DOHH2 (cell line): ENCODE measurements around the gene OSBP.
"Not testable (repeated sequence)": the region's sequence is repeated elsewhere in the genome, so short reads cannot be mapped to it uniquely, and the experiment has no call there.

Source experiments
- H3F3A ChIP-seq: fragments of 200-600 bp; sonication (generic), shearing (Covaris generic); 2 replicates; pipeline ENCODE4 v1.6.0; 2016; ENCODE audit warnings: antibody characterized with exemption, mild to moderate bottlenecking; ENCODE audit not compliant: control insufficient read depth, insufficient read depth
- H3K27ac ChIP-seq: fragments of 200-600 bp; sonication (generic); 2 replicates; pipeline ENCODE4 v1.5.1; 2014; ENCODE audit warnings: low read depth, mild to moderate bottlenecking, low read length, moderate library complexity
- H3K27me3 ChIP-seq: fragments of 200-600 bp; sonication (generic); 2 replicates; pipeline ENCODE4 v1.6.1; 2014; ENCODE audit warnings: mild to moderate bottlenecking, low read length, mixed read lengths; ENCODE audit not compliant: control insufficient read depth
- H3K36me3 ChIP-seq: fragments of 200-600 bp; sonication (generic); 2 replicates; pipeline ENCODE4 v1.6.1; 2014; ENCODE audit warnings: mild to moderate bottlenecking, low read length, moderate library complexity, mixed read lengths; ENCODE audit not compliant: control insufficient read depth
- H3K4me1 ChIP-seq: fragments of 200-600 bp; sonication (generic); 2 replicates; pipeline ENCODE4 v1.6.1; 2014; ENCODE audit warnings: mild to moderate bottlenecking, low read length, mixed read lengths; ENCODE audit not compliant: control insufficient read depth
- H3K4me2 ChIP-seq: fragments of 200-600 bp; sonication (generic); 2 replicates; pipeline ENCODE4 v1.6.0; 2014; ENCODE audit warnings: mild to moderate bottlenecking, low read length, moderate library complexity
- H3K4me3 ChIP-seq: fragments of 200-600 bp; sonication (generic); 2 replicates; pipeline ENCODE4 v1.5.1; 2014; ENCODE audit warnings: mild to moderate bottlenecking, low read length, mixed read lengths
- H3K79me2 ChIP-seq: fragments of 200-600 bp; sonication (generic); 2 replicates; pipeline ENCODE4 v1.6.1; 2014; ENCODE audit warnings: mild to moderate bottlenecking, low read length, mixed read lengths; ENCODE audit not compliant: control insufficient read depth
- H3K9me2 ChIP-seq: fragments of 200-600 bp; sonication (generic); replicated peaks from 2 replicates; pipeline ENCODE4 v1.6.1; 2014; ENCODE audit warnings: mild to moderate bottlenecking, low read length, mixed read lengths; ENCODE audit not compliant: control insufficient read depth
- H3K9me3 ChIP-seq: fragments of 200-600 bp; sonication (generic); 2 replicates; pipeline ENCODE4 v1.6.1; 2014; ENCODE audit warnings: antibody characterized with exemption, low read length, mixed read lengths; ENCODE audit not compliant: control insufficient read depth, insufficient read depth
- H4K20me1 ChIP-seq: fragments of 200-600 bp; sonication (generic); 2 replicates; pipeline ENCODE4 v1.6.0; 2014; ENCODE audit warnings: low read depth, mild to moderate bottlenecking, antibody characterized with exemption, low read length, moderate library complexity; ENCODE audit not compliant: control insufficient read depth, insufficient read depth
- EZH2phosphoT487 ChIP-seq: fragments of 200-600 bp; sonication (generic); IDR thresholded peaks from 2 replicates; pipeline ENCODE4 v1.6.1; 2017; ENCODE audit warnings: borderline replicate concordance, mild to moderate bottlenecking, antibody characterized with exemption, low read length, moderate library complexity, mixed read lengths
- TF ChIP-seq, protein P1 (sequence below): fragments of 200-600 bp; sonication (generic); IDR thresholded peaks from one replicate; pipeline ENCODE4 v1.5.1; 2014; ENCODE audit warnings: antibody characterized with exemption, mild to moderate bottlenecking, low read depth, low read length; ENCODE audit not compliant: poor library complexity, severe bottlenecking

Gene OSBP

GRCh38 chr11:59548309-59548656 lies 67.3 kb downstream of the OSBP start:
- H3K4me2 ChIP-seq: no peak overlapping the region
- H3K27me3 ChIP-seq: no peaks in the 10 kb centered on the region
- H3K27ac ChIP-seq: no peak overlapping the region

DNA sequence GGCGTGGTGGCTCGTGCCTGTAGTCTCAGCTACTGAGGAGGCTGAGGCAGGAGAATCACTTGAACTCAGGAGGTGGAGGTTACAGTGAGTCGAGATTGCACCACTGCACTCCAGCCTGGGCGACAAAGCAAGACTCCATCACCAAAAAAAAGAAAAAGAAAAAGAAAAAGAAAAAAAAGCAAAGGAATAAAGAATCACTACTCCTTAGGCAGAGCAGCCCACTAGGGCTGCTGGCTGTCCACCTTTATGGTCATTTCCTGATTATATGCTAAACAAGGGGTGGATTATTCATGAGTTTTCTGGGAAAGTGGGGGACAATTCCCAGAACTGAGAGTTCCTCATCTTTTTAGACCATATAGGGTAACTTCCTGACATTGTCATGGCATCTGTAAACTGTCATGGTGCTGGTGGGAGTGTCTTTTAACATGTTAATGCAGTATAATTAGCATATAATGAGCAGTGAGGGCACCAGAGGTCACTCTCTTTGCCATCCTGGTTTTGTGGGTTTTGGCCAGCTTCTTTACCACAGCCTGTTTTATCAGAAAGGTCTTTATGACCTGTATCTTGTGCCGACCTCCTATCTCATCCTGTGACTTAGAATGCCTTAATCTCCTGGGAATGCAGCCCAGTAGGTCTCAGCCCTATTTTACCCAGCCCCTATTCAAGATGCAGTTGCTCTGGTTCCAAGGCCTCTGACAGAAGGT lies 67.8 kb downstream of the OSBP start:
- not testable (repeated sequence) for H4K20me1 ChIP-seq, H3K27me3 ChIP-seq, H3K27ac ChIP-seq, H3K36me3 ChIP-seq, H3K9me3 ChIP-seq, H3K9me2 ChIP-seq, H3K79me2 ChIP-seq, H3K4me3 ChIP-seq, H3K4me2 ChIP-seq
- H3F3A ChIP-seq: peaks cover 15% of the 10 kb centered on the region
- peaks cover 17% of the 10 kb centered on the region for H3K4me1 ChIP-seq

More at GRCh38 chr11:59548309-59548656, 67.3 kb downstream of the OSBP start:
- H3K4me1 ChIP-seq: peaks cover 17% of the 10 kb centered on the region
- no peaks in the 10 kb centered on the region for H3K9me3 ChIP-seq
- no peaks in the 10 kb centered on the region for H3K9me2 ChIP-seq
- no peaks in the 10 kb centered on the region for H3K36me3 ChIP-seq
- no peak overlapping the region for H3K4me3 ChIP-seq
- H3K79me2 ChIP-seq: no peaks in the 10 kb centered on the region
- peaks cover 18% of the 10 kb centered on the region for H3F3A ChIP-seq
- TF ChIP-seq EZH2phosphoT487: no peak
- TF ChIP-seq, protein P1, sequence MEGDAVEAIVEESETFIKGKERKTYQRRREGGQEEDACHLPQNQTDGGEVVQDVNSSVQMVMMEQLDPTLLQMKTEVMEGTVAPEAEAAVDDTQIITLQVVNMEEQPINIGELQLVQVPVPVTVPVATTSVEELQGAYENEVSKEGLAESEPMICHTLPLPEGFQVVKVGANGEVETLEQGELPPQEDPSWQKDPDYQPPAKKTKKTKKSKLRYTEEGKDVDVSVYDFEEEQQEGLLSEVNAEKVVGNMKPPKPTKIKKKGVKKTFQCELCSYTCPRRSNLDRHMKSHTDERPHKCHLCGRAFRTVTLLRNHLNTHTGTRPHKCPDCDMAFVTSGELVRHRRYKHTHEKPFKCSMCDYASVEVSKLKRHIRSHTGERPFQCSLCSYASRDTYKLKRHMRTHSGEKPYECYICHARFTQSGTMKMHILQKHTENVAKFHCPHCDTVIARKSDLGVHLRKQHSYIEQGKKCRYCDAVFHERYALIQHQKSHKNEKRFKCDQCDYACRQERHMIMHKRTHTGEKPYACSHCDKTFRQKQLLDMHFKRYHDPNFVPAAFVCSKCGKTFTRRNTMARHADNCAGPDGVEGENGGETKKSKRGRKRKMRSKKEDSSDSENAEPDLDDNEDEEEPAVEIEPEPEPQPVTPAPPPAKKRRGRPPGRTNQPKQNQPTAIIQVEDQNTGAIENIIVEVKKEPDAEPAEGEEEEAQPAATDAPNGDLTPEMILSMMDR: no peak
- H4K20me1 ChIP-seq: no peaks in the 10 kb centered on the region

DNA sequence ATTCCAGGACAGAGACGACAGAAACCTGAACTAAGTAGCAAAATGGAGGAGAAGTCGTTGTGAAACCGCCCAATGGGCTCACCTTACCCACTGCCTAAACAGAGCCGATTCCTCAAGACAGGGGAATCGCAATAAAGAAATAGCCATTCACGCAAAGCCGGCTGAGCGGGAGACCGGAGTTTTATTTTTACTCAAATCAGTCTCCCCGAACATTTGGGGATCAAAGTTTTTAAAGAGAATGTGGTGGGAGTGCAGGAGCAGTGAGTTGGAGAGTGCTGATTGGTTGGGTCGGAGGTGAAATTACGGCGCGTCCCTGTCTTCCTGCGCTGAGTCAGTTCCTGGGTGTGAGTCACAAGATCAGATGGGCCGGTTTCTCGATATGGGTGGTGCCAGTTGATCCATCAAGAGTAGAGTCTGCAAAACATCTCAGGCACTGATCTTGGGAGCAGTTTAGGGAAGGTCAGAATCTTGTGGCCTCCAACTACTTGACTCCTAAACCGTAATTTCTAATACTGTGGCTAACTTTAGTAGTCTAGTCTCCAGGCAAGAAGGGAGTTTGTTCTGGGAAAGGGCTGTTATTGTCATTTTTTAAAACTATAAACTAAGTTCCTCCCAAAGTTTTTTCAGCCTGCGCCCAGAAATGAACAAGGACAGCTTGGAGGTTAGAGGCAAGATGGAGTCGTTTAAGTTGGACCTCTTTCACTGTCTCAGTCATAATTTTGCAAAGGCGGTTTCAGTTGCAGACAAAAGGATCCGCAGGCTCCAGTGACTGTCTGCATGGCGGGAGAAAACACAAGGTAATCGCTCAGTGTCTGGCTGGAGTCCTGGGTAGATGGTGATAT lies 70.2 kb downstream of the OSBP start:
- Histone ChIP-seq H3F3A (peaks cover 4% of the 10 kb centered on the region), H3K4me1 (peaks cover 10% of the 10 kb centered on the region), H3K27me3 (no peaks in the 10 kb centered on the region), H3K79me2 (no peaks in the 10 kb centered on the region), H3K9me3 (no peaks in the 10 kb centered on the region), H3K4me2 (no peak overlapping the region), H4K20me1 (no peaks in the 10 kb centered on the region), H3K27ac (no peak overlapping the region), H3K36me3 (no peaks in the 10 kb centered on the region), H3K9me2 (no peaks in the 10 kb centered on the region), H3K4me3 (no peak overlapping the region)
- no peak for TF ChIP-seq EZH2phosphoT487
- TF ChIP-seq, protein P1: no peak

- H3K4me3 ChIP-seq: no peak overlapping the region
- no peak overlapping the region for H3K27ac ChIP-seq
- H3K9me2 ChIP-seq: no peaks in the 10 kb centered on the region
- peaks cover 10% of the 10 kb centered on the region for H3K4me1 ChIP-seq
- no peaks in the 10 kb centered on the region for H3K36me3 ChIP-seq
- H3K79me2 ChIP-seq: no peaks in the 10 kb centered on the region
- peaks cover 3% of the 10 kb centered on the region for H3F3A ChIP-seq
- H3K27me3 ChIP-seq: no peaks in the 10 kb centered on the region
- H3K4me2 ChIP-seq: no peak overlapping the region
- H3K9me3 ChIP-seq: no peaks in the 10 kb centered on the region
- TF ChIP-seq, protein P1: no peak
- no peak for TF ChIP-seq EZH2phosphoT487
- H4K20me1 ChIP-seq: no peaks in the 10 kb centered on the region
These were observed 70.8 kb downstream of the OSBP start for GRCh38 chr11:59544869-59545178.

GRCh38 chr11:59543713-59544112 lies 71.9 kb downstream of the OSBP start:
- H3K4me1 ChIP-seq, H3K4me3 ChIP-seq, H3K36me3 ChIP-seq, H3K27ac ChIP-seq, H4K20me1 ChIP-seq, H3K9me3 ChIP-seq, H3F3A ChIP-seq, H3K4me2 ChIP-seq, H3K27me3 ChIP-seq, H3K9me2 ChIP-seq, H3K79me2 ChIP-seq: not testable (repeated sequence)
